Measurements from ENCODE around the gene SPPL3. TPM values are rescaled to one million over a fixed set of nuclear protein-coding genes. Genes with fewer than 3 reads are reported as not detected.
A peak's percentile ranks its signal among the peaks of the same experiment; 100 is the strongest.

Gene SPPL3
- total RNA-seq, 1 donor: 10.9 TPM

- Histone ChIP-seq H3K79me2 (ENCODE audit: insufficient read depth, low read length) (no peaks in the 10 kb centered on the region), H3K27ac (ENCODE audit: low read depth, low read length) (no peak overlapping the region), H3K9me3 (ENCODE audit: low read depth, low read length) (no peaks in the 10 kb centered on the region), H3K4me1 (ENCODE audit: insufficient read depth, low read length) (no peaks in the 10 kb centered on the region), H3K27me3 (ENCODE audit: insufficient read depth, low read length) (no peaks in the 10 kb centered on the region), H3K36me3 (ENCODE audit: insufficient read depth, low read length) (no peaks in the 10 kb centered on the region), H2AFZ (ENCODE audit: low read length) (peak overlapping the region; percentile 77), H3K4me2 (ENCODE audit: insufficient read depth, low read length) (no peak overlapping the region), H4K20me1 (ENCODE audit: insufficient read depth, low read length) (no peaks in the 10 kb centered on the region), H3K4me3 (ENCODE audit: insufficient read depth, low read length) (no peak overlapping the region)
- DNase-seq (ENCODE audit: insufficient read length, low spot score, missing footprints): no peak
- TF ChIP-seq CTCF (IDR thresholded peaks at IDR 0.05; ENCODE audit: extremely low read depth, low read depth, low read length): no peak
Measured at GRCh38 chr12:120928864-120929652, 24.9 kb upstream of the SPPL3 start.

- H3K9me3 ChIP-seq (ENCODE audit: low read depth, low read length): no peaks in the 10 kb centered on the region
- H3K4me2 ChIP-seq (ENCODE audit: insufficient read depth, low read length): no peak overlapping the region
- TF ChIP-seq CTCF (IDR thresholded peaks at IDR 0.05; ENCODE audit: extremely low read depth, low read depth, low read length): no peak
- H3K27ac ChIP-seq (ENCODE audit: low read depth, low read length): no peak overlapping the region
- H3K79me2 ChIP-seq (ENCODE audit: insufficient read depth, low read length): no peaks in the 10 kb centered on the region
- no peaks in the 10 kb centered on the region for H3K27me3 ChIP-seq (ENCODE audit: insufficient read depth, low read length)
- H3K36me3 ChIP-seq (ENCODE audit: insufficient read depth, low read length): no peaks in the 10 kb centered on the region
- DNase-seq (ENCODE audit: insufficient read length, low spot score, missing footprints): no peak
- no peak overlapping the region for H2AFZ ChIP-seq (ENCODE audit: low read length)
- H3K4me1 ChIP-seq (ENCODE audit: insufficient read depth, low read length): no peaks in the 10 kb centered on the region
- H4K20me1 ChIP-seq (ENCODE audit: insufficient read depth, low read length): no peaks in the 10 kb centered on the region
- no peak overlapping the region for H3K4me3 ChIP-seq (ENCODE audit: insufficient read depth, low read length)
Measured at GRCh38 chr12:120925740-120926563, 21.8 kb upstream of the SPPL3 start.

GRCh38 chr12:120922279-120922678, 18.1 kb upstream of the SPPL3 start:
- Histone ChIP-seq H3K4me1 (ENCODE audit: insufficient read depth, low read length) (no peaks in the 10 kb centered on the region), H3K4me2 (ENCODE audit: insufficient read depth, low read length) (no peak overlapping the region), H3K9me3 (ENCODE audit: low read depth, low read length) (no peaks in the 10 kb centered on the region), H3K4me3 (ENCODE audit: insufficient read depth, low read length) (no peak overlapping the region), H3K27me3 (ENCODE audit: insufficient read depth, low read length) (no peaks in the 10 kb centered on the region), H3K79me2 (ENCODE audit: insufficient read depth, low read length) (no peaks in the 10 kb centered on the region), H3K27ac (ENCODE audit: low read depth, low read length) (no peak overlapping the region), H3K36me3 (ENCODE audit: insufficient read depth, low read length) (no peaks in the 10 kb centered on the region), H2AFZ (ENCODE audit: low read length) (no peak overlapping the region), H4K20me1 (ENCODE audit: insufficient read depth, low read length) (no peaks in the 10 kb centered on the region)
- no peak for TF ChIP-seq CTCF (IDR thresholded peaks at IDR 0.05; ENCODE audit: extremely low read depth, low read depth, low read length)
- no peak for DNase-seq (ENCODE audit: insufficient read length, low spot score, missing footprints)

GRCh38 chr12:120921637-120922036, 17.5 kb upstream of the SPPL3 start:
- no peaks in the 10 kb centered on the region for H3K9me3 ChIP-seq (ENCODE audit: low read depth, low read length)
- no peak overlapping the region for H3K4me3 ChIP-seq (ENCODE audit: insufficient read depth, low read length)
- DNase-seq (ENCODE audit: insufficient read length, low spot score, missing footprints): no peak
- no peaks in the 10 kb centered on the region for H3K79me2 ChIP-seq (ENCODE audit: insufficient read depth, low read length)
- TF ChIP-seq CTCF (IDR thresholded peaks at IDR 0.05; ENCODE audit: extremely low read depth, low read depth, low read length): no peak
- H3K27ac ChIP-seq (ENCODE audit: low read depth, low read length): no peak overlapping the region
- H4K20me1 ChIP-seq (ENCODE audit: insufficient read depth, low read length): no peaks in the 10 kb centered on the region
- H3K36me3 ChIP-seq (ENCODE audit: insufficient read depth, low read length): no peaks in the 10 kb centered on the region
- no peaks in the 10 kb centered on the region for H3K27me3 ChIP-seq (ENCODE audit: insufficient read depth, low read length)
- H3K4me1 ChIP-seq (ENCODE audit: insufficient read depth, low read length): no peaks in the 10 kb centered on the region
- no peak overlapping the region for H3K4me2 ChIP-seq (ENCODE audit: insufficient read depth, low read length)
- no peak overlapping the region for H2AFZ ChIP-seq (ENCODE audit: low read length)

Measured in osteoblast (primary cell).